GM06990 (cell line): ENCODE results near the gene LARP1.
"Not testable (repeated sequence)": the region's sequence is repeated elsewhere in the genome, so short reads cannot be mapped to it uniquely, and the experiment has no call there.

Experiments
- DNase-seq: peaks from one replicate; pipeline ENCODE4 v3.0.0-alpha.2; 2011; ENCODE audit not compliant: insufficient read length; ENCODE audit errors: extremely low read depth
- H3K27me3 ChIP-seq: replicated peaks from 2 replicates; pipeline ENCODE4 v1.6.0; 2011; ENCODE audit warnings: low read length; ENCODE audit not compliant: control insufficient read depth, insufficient read depth
- H3K36me3 ChIP-seq: 2 replicates; pipeline ENCODE4 v1.5.1; 2011; ENCODE audit warnings: low read length; ENCODE audit not compliant: control insufficient read depth, insufficient read depth
- H3K4me3 ChIP-seq: replicated peaks from 2 replicates; pipeline ENCODE4 v1.5.1; 2011; ENCODE audit warnings: low read depth, mild to moderate bottlenecking, control low read depth, low read length
- TF ChIP-seq, protein P1 (sequence below): IDR thresholded peaks from 2 replicates; pipeline ENCODE4 v1.5.1; 2011; ENCODE audit warnings: low read length, control low read depth, mild to moderate bottlenecking, inconsistent platforms; ENCODE audit not compliant: insufficient read depth, poor library complexity, severe bottlenecking

The LARP1 gene

DNA sequence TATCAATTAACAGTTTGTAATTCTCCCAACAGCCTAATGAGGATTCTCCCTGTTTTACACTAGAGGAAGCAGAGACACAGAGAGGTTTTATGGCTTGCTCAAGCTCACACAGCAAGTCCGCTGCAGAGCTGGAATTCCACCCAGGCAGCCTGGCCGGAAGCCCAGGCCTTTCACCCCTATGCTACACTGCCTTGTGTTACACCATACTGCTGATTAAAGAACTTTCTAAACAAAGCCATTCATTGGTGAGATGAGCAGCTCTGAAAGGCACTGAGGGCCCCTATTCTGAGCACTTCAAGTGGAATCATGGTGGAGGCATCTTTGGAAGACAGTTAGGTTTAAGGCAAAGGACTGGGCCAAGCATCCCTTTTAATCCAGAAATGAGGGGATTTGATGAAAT is 14.7 kb upstream of the LARP1 start:
- H3K36me3 ChIP-seq: peaks cover 1% of the 10 kb centered on the region; the same call in 1 of the 2 replicates
- TF ChIP-seq, protein P1, sequence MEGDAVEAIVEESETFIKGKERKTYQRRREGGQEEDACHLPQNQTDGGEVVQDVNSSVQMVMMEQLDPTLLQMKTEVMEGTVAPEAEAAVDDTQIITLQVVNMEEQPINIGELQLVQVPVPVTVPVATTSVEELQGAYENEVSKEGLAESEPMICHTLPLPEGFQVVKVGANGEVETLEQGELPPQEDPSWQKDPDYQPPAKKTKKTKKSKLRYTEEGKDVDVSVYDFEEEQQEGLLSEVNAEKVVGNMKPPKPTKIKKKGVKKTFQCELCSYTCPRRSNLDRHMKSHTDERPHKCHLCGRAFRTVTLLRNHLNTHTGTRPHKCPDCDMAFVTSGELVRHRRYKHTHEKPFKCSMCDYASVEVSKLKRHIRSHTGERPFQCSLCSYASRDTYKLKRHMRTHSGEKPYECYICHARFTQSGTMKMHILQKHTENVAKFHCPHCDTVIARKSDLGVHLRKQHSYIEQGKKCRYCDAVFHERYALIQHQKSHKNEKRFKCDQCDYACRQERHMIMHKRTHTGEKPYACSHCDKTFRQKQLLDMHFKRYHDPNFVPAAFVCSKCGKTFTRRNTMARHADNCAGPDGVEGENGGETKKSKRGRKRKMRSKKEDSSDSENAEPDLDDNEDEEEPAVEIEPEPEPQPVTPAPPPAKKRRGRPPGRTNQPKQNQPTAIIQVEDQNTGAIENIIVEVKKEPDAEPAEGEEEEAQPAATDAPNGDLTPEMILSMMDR: no peak
- DNase-seq: no peak
- no peaks in the 10 kb centered on the region for H3K27me3 ChIP-seq
- no peak overlapping the region for H3K4me3 ChIP-seq

- TF ChIP-seq, protein P1: no peak
- DNase-seq: no peak
- H3K4me3 ChIP-seq: no peak overlapping the region
These were observed 14.2 kb upstream of the LARP1 start for GRCh38 chr5:154740957-154741356.

GRCh38 chr5:154741415-154741814 is 13.8 kb upstream of the LARP1 start:
- Histone ChIP-seq H3K27me3 (no peaks in the 10 kb centered on the region), H3K4me3 (no peak overlapping the region), H3K36me3 (peaks cover 1% of the 10 kb centered on the region; the same call in 1 of the 2 replicates)
- DNase-seq: no peak
- TF ChIP-seq, protein P1: no peak

More at GRCh38 chr5:154740957-154741356, 14.2 kb upstream of the LARP1 start:
- Histone ChIP-seq H3K36me3 (peaks cover 1% of the 10 kb centered on the region; the same call in 1 of the 2 replicates), H3K27me3 (no peaks in the 10 kb centered on the region)

- TF ChIP-seq, protein P1: no peak
- H3K4me3 ChIP-seq: no peak overlapping the region
- no peaks in the 10 kb centered on the region for H3K27me3 ChIP-seq
- DNase-seq: no peak
- peaks cover 1% of the 10 kb centered on the region; the same call in 1 of the 2 replicates for H3K36me3 ChIP-seq
These were observed 11.4 kb upstream of the LARP1 start for GRCh38 chr5:154743812-154744211.

GRCh38 chr5:154745349-154745748 is 9.8 kb upstream of the LARP1 start:
- no peak for DNase-seq
- no peaks in the 10 kb centered on the region for H3K27me3 ChIP-seq
- TF ChIP-seq, protein P1: no peak
- H3K36me3 ChIP-seq: peaks cover under 1% of the 10 kb centered on the region; the same call in 1 of the 2 replicates
- H3K4me3 ChIP-seq: no peak overlapping the region

DNA sequence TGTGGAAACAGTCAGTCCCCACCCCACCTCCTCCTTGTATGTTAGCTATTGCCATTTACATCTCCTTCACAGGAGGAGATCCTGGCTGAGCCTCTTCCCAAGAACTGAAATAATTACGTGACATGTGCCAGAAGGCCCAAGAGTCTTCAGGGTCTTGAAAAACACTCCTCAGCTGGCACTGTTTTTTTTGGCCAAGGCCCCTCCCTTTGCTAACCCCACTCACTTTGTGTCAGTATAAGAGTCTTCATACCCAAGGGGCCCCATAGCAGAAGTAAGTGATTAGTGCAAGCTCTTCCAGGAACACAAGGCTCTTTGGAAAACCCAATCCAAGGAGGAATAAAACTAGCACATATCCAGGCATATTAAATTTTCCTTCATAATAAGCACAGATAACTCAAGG is 5.7 kb upstream of the LARP1 start:
- no peak for DNase-seq
- no peaks in the 10 kb centered on the region; the same call in 1 of the 2 replicates for H3K36me3 ChIP-seq
- TF ChIP-seq, protein P1: no peak

GRCh38 chr5:154750641-154751040 is 4.5 kb upstream of the LARP1 start:
- not testable (repeated sequence) for H3K4me3 ChIP-seq, H3K27me3 ChIP-seq, DNase-seq, H3K36me3 ChIP-seq

More for the DNA sequence above, 5.7 kb upstream of the LARP1 start:
- Histone ChIP-seq H3K4me3 (no peak overlapping the region), H3K27me3 (no peaks in the 10 kb centered on the region)
